ENCODE measurements around the gene A1BG. TPM values are rescaled to one million over a fixed set of nuclear protein-coding genes. Genes with fewer than 3 reads are reported as not detected.

The A1BG gene
- total and polyA plus RNA-seq, 4 donors: 1.2 to 53.4 (median 18.6) TPM

DNA sequence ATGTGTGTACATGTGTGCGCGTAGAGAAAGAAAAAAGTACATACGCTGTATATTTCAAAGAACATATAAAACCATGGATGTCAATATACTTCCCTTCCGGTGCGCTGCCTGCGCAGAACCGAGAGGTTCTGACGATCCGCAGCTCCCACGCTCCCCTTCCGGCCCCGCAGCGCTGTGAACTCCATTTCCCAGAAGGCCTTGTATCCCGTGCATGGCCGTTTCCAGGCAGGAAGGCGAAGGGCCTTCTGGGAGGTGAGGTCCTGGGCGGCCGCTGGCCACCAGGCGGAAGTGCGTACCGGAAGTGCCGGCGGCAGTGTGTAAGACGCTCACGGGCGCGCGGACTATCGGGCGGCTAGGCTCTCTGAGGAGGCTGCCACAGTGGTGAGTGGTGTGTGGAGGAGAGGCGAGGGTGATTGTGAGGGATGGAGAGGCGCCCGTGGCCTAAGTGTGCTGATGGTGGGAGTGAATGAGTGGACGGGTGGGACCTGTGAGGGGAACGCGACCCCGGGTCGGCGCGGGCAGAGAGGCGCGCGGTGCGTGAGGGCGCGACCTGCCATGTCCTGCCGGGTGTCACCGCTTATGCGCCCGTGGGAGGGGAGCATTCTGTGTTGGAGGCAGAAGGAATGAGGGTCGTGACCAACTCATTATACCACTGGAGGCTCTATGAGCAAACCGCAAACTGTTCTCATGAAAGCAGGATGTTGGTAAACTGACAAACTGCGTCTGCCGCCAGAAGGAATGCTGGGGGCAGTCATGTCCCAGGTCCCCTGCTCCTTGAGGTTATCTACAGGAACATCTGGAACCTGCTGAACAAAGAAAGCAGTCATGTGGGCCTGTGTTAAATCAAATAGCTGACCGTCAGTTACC is 48.0 kb downstream of the A1BG start, which contains the start of gene ERVK3-1:
Gene ERVK3-1, plus strand, starts transcription at position 313 of the 867 bp plus-strand sequence. CDS start 6,792 bp downstream, outside the sequence.
- WGBS, 2 donors: 1% methylated on average over 55 of the region's 55 CpGs
- ATAC-seq (ENCODE audit: insufficient read depth, low FRiP score) (peak; percentile 99), DNase-seq (peak; percentile 96 to 98 (median 96))
- TF ChIP-seq, protein P1, sequence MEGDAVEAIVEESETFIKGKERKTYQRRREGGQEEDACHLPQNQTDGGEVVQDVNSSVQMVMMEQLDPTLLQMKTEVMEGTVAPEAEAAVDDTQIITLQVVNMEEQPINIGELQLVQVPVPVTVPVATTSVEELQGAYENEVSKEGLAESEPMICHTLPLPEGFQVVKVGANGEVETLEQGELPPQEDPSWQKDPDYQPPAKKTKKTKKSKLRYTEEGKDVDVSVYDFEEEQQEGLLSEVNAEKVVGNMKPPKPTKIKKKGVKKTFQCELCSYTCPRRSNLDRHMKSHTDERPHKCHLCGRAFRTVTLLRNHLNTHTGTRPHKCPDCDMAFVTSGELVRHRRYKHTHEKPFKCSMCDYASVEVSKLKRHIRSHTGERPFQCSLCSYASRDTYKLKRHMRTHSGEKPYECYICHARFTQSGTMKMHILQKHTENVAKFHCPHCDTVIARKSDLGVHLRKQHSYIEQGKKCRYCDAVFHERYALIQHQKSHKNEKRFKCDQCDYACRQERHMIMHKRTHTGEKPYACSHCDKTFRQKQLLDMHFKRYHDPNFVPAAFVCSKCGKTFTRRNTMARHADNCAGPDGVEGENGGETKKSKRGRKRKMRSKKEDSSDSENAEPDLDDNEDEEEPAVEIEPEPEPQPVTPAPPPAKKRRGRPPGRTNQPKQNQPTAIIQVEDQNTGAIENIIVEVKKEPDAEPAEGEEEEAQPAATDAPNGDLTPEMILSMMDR (IDR thresholded peaks at IDR 0.05; ENCODE audit: control extremely low read depth, extremely low read depth): no peak
- Histone ChIP-seq H3K27me3 (ENCODE audit: control insufficient read depth in 3 of 3, insufficient read depth in 3 of 3, low read length in 2 of 3) (no peaks in the 10 kb centered on the region), H3K36me3 (ENCODE audit: control insufficient read depth in 4 of 4, insufficient read depth in 4 of 4, low read length in 4 of 4) (peaks cover 18 to 25% (median 22%) of the 10 kb centered on the region in 4 donors), H3K9me3 (ENCODE audit: control insufficient read depth in 4 of 4, insufficient read depth in 3 of 4, low read length in 3 of 4) (peaks cover 0 to 13% (median 0%) of the 10 kb centered on the region in 4 donors), H3K9ac (ENCODE audit: insufficient read depth in 1 of 2, low read length in 2 of 2) (peak within 1 kb of the TSS; percentile 76 to 88), H3K4me3 (peak within 1 kb of the TSS; percentile 85), H3K27ac (ENCODE audit: low read depth in 1 of 2, low read length in 1 of 2) (peak within 1 kb of the TSS; percentile 85 to 95), H3K4me1 (ENCODE audit: control insufficient read depth in 5 of 5, insufficient read depth in 5 of 5, low read length in 5 of 5) (peaks cover 0 to 14% (median 7%) of the 10 kb centered on the region in 5 donors)

DNA sequence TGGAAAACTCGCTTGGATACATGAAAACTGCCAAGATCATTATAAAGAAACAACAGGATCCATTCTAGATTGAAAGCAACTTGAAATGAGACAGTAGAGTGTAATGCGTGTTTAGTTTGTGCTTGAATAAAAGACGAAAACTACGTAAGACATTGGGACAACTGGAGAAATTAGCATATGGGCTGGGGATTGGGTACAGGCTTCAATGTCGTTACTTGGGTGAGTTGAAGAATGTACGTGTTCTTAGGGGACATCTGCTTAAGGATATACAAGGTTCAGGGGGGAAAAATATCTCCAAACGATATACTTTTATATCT is 48.6 kb downstream of the A1BG start:
- Histone ChIP-seq H3K4me3 (no peak overlapping the region), H3K27me3 (ENCODE audit: control insufficient read depth in 3 of 3, insufficient read depth in 3 of 3, low read length in 2 of 3) (no peaks in the 10 kb centered on the region), H3K27ac (ENCODE audit: low read depth in 1 of 2, low read length in 1 of 2) (peak overlapping the region; percentile 48 to 85), H3K9me3 (ENCODE audit: control insufficient read depth in 4 of 4, insufficient read depth in 3 of 4, low read length in 3 of 4) (peaks cover 0 to 17% (median 0%) of the 10 kb centered on the region in 4 donors), H3K4me1 (ENCODE audit: control insufficient read depth in 5 of 5, insufficient read depth in 5 of 5, low read length in 5 of 5) (peaks cover 0 to 14% (median 7%) of the 10 kb centered on the region in 5 donors), H3K9ac (ENCODE audit: insufficient read depth in 1 of 2, low read length in 2 of 2) (peak overlapping the region; percentile 58 to 67), H3K36me3 (ENCODE audit: control insufficient read depth in 4 of 4, insufficient read depth in 4 of 4, low read length in 4 of 4) (peaks cover 18 to 31% (median 23%) of the 10 kb centered on the region in 4 donors)
- TF ChIP-seq, protein P1 (IDR thresholded peaks at IDR 0.05; ENCODE audit: control extremely low read depth, extremely low read depth): no peak
- DNase-seq: no peak
- no peak for ATAC-seq (ENCODE audit: insufficient read depth, low FRiP score)
- 25 to 33% methylated on average over 7 of the region's 7 CpGs for WGBS, 2 donors

GRCh38 chr19:58304255-58304654 is 49.0 kb downstream of the A1BG start:
- H3K4me3 ChIP-seq: no peak overlapping the region
- no peak overlapping the region for H3K27ac ChIP-seq (ENCODE audit: low read depth in 1 of 2, low read length in 1 of 2)
- peaks cover 0 to 17% (median 0%) of the 10 kb centered on the region in 4 donors for H3K9me3 ChIP-seq (ENCODE audit: control insufficient read depth in 4 of 4, insufficient read depth in 3 of 4, low read length in 3 of 4)
- 87 to 91% methylated on average over 7 of the region's 7 CpGs for WGBS, 2 donors
- no peaks in the 10 kb centered on the region for H3K27me3 ChIP-seq (ENCODE audit: control insufficient read depth in 3 of 3, insufficient read depth in 3 of 3, low read length in 2 of 3)
- H3K36me3 ChIP-seq (ENCODE audit: control insufficient read depth in 4 of 4, insufficient read depth in 4 of 4, low read length in 4 of 4): peaks cover 19 to 32% (median 22%) of the 10 kb centered on the region in 4 donors
- TF ChIP-seq, protein P1 (IDR thresholded peaks at IDR 0.05; ENCODE audit: control extremely low read depth, extremely low read depth): no peak
- DNase-seq (no peak), ATAC-seq (ENCODE audit: insufficient read depth, low FRiP score) (no peak)
- H3K9ac ChIP-seq (ENCODE audit: insufficient read depth in 1 of 2, low read length in 2 of 2): no peak overlapping the region
- peaks cover 0 to 14% (median 7%) of the 10 kb centered on the region in 5 donors for H3K4me1 ChIP-seq (ENCODE audit: control insufficient read depth in 5 of 5, insufficient read depth in 5 of 5, low read length in 5 of 5)
